HG03175 (cell line): ENCODE data around the gene POGLUT2.

ENCODE experiments used
- ATAC-seq: cut with Tn5 transposase; IDR thresholded peaks from one replicate; pipeline ENCODE4 v1.9.1; 2021; ENCODE audit warnings: mild to moderate bottlenecking, moderate library complexity; ENCODE audit not compliant: unreplicated experiment

POGLUT2 gene

GRCh38 chr13:102770435-102770834 lies 28.3 kb downstream of the POGLUT2 start:
- ATAC-seq, result no peak

- ATAC-seq, result no peak
Measured at GRCh38 chr13:102769679-102770078, 29.1 kb downstream of the POGLUT2 start.

- no peak for ATAC-seq
Measured at GRCh38 chr13:102768909-102769308, 29.9 kb downstream of the POGLUT2 start.

- no peak for ATAC-seq
Measured at GRCh38 chr13:102763741-102764140, 35.0 kb downstream of the POGLUT2 start.

GRCh38 chr13:102761071-102761470 lies 37.7 kb downstream of the POGLUT2 start:
- no peak for ATAC-seq

GRCh38 chr13:102758842-102759241 lies 39.9 kb downstream of the POGLUT2 start:
- ATAC-seq, result no peak

GRCh38 chr13:102757006-102757405 lies 41.8 kb downstream of the POGLUT2 start:
- ATAC-seq, result no peak

GRCh38 chr13:102751886-102752285 lies 46.9 kb downstream of the POGLUT2 start:
- no peak for ATAC-seq

GRCh38 chr13:102742506-102742905 lies 56.3 kb downstream of the POGLUT2 start:
- ATAC-seq, result no peak

- no peak for ATAC-seq
Measured at GRCh38 chr13:102742101-102742500, 56.7 kb downstream of the POGLUT2 start.
